Astrocyte (in vitro differentiated cells and primary cell): ENCODE results near the gene FYCO1.

ENCODE experiments used
- CTCF ChIP-seq: IDR thresholded peaks from 2 replicates; pipeline ENCODE4 v1.5.1; 2011; ENCODE audit warnings: low read depth, mild to moderate bottlenecking, inconsistent platforms, low read length, moderate library complexity; ENCODE audit not compliant: insufficient read depth
- EZH2 ChIP-seq: IDR thresholded peaks from 2 replicates; pipeline ENCODE4 v1.6.1; 2012; ENCODE audit warnings: mild to moderate bottlenecking, low read length, inconsistent platforms; ENCODE audit not compliant: insufficient read depth

- TF ChIP-seq CTCF: no peak
- no peak for TF ChIP-seq EZH2
These were observed 55.4 kb downstream of the FYCO1 start for GRCh38 chr3:45940004-45940780.
